ENCODE results near the gene GPR32. TPM values are rescaled to one million over a fixed set of nuclear protein-coding genes. Genes with fewer than 3 reads are reported as not detected.
A peak's percentile ranks its signal among the peaks of the same experiment; 100 is the strongest.
"Not testable (repeated sequence)": the region's sequence is repeated elsewhere in the genome, so short reads cannot be mapped to it uniquely, and the experiment has no call there.

Gene GPR32, protein sequence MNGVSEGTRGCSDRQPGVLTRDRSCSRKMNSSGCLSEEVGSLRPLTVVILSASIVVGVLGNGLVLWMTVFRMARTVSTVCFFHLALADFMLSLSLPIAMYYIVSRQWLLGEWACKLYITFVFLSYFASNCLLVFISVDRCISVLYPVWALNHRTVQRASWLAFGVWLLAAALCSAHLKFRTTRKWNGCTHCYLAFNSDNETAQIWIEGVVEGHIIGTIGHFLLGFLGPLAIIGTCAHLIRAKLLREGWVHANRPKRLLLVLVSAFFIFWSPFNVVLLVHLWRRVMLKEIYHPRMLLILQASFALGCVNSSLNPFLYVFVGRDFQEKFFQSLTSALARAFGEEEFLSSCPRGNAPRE
- not detected for total RNA-seq
- polyA plus RNA-seq, result not detected
- 0 reads per million in 6 experiments for total RNA-seq

DNA sequence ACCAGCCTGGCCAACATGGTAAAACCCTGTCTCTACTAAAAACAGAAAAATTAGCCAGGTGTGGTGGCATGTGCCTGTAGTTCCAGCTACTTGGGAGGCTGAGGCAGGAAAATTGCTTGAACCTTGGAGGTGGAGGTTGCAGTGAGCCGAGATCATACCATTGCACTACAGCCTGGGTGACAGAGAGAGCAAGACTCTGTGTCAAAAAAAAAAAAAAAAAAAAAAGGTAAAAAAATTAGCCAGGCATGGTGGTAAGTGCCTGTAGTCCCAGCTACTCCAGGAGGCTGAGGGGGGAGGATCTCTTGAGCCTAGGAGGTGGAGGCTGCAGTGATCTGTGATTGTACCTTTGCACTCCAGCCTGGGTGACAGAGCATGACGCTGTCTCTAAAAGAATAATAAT, at the start of gene GPR32:
TSS of gene GPR32 (plus strand) at position 301 of the 400 bp plus-strand sequence. CDS start 137 bp downstream, outside the sequence.
- H3K27ac Mint-ChIP-seq, H3K9me3 Mint-ChIP-seq, ATAC-seq, H3K4me1 Mint-ChIP-seq, DNase-seq, POLR2A ChIA-PET, H3K36me3 Mint-ChIP-seq, H3K4me3 Mint-ChIP-seq: not testable (repeated sequence)
- H3K27me3 Mint-ChIP-seq, result peaks cover 12 to 53% (median 18%) of the 10 kb centered on the region in 5 donors

DNA sequence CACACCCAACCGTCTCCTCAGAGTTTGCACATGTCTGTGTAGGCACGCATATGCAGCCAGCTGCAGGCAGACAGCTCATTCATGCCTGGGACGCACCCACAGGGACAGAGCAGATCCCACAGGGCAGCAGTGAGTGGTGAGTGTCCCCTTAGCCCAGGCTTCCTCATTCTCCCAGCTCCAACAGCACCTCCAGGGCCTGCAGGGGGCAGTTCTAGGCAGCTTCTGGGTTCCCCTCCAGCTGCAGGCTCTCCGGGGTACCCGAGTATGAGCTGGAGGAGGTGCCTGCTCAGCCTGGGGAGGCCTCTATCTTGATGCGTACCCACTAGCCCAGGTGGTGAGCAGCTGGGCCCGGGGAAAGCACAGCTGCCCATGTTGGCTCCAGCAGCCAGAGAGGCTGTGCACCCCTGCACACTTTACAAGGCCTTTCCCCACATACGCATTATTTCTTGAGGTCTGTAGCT, 49.3 kb upstream of the GPR32 start:
- POLR2A ChIA-PET, result no interaction called here
- peak overlapping the region; percentile 56 to 84 (median 72) for H3K4me3 Mint-ChIP-seq
- no peaks in the 10 kb centered on the region for H3K36me3 Mint-ChIP-seq
- H3K27ac Mint-ChIP-seq, result peak overlapping the region in 7 of 10 donors; percentile 6 to 79 (median 53)
- DNase-seq (peak in 1 of 10 donors; percentile 13), ATAC-seq (no peak)
- peaks cover 0 to 5% (median 0%) of the 10 kb centered on the region in 9 donors for H3K9me3 Mint-ChIP-seq
- H3K27me3 Mint-ChIP-seq, result peaks cover 4 to 25% (median 13%) of the 10 kb centered on the region in 5 donors
- H3K4me1 Mint-ChIP-seq, result peaks cover 25 to 61% (median 44%) of the 10 kb centered on the region in 4 donors

DNA sequence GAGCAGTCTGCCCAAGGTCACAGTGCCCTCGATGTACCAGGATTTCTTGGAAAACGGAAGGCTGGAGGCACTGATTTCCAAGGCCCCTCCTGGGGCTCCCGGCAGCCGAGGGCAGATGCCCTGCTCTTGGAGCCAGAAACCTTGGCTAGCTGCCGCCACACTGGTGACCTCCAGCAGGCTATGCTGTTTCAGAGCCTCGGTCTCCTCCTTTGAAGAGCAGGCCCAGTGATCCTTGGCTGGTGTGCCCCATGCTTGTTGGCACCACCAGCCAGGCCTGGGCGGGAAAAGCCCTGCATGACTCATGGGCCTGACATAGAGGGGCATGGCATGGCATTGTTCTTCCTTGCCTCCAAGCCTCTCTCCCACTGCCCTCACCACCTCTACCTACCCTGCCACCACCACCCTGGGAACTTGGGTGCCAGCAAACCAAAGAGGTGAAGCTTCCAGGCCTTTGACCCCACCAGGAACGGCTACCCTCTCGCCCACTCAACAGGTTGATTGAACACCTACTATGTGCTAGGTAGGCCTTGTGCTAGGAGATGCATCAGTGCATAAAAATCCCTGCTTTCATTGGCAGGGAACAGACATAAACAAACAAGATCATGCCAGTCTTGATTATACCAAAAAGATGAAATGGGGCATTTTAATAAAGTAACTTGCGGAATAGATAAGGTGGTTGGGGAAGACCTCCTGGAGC, 48.7 kb upstream of the GPR32 start:
- ATAC-seq (no peak), DNase-seq (no peak)
- H3K36me3 Mint-ChIP-seq, result peaks cover 0 to 4% (median 0%) of the 10 kb centered on the region in 3 donors
- H3K4me1 Mint-ChIP-seq, result peaks cover 27 to 63% (median 48%) of the 10 kb centered on the region in 4 donors
- POLR2A ChIA-PET, result no interaction called here
- H3K4me3 Mint-ChIP-seq, result peak overlapping the region in 5 of 10 donors; percentile 14 to 73 (median 59)
- H3K27me3 Mint-ChIP-seq, result peaks cover 4 to 25% (median 13%) of the 10 kb centered on the region in 5 donors
- peaks cover 0 to 5% (median 0%) of the 10 kb centered on the region in 9 donors for H3K9me3 Mint-ChIP-seq
- H3K27ac Mint-ChIP-seq, result peak overlapping the region in 5 of 10 donors; percentile 7 to 53 (median 20)

DNA sequence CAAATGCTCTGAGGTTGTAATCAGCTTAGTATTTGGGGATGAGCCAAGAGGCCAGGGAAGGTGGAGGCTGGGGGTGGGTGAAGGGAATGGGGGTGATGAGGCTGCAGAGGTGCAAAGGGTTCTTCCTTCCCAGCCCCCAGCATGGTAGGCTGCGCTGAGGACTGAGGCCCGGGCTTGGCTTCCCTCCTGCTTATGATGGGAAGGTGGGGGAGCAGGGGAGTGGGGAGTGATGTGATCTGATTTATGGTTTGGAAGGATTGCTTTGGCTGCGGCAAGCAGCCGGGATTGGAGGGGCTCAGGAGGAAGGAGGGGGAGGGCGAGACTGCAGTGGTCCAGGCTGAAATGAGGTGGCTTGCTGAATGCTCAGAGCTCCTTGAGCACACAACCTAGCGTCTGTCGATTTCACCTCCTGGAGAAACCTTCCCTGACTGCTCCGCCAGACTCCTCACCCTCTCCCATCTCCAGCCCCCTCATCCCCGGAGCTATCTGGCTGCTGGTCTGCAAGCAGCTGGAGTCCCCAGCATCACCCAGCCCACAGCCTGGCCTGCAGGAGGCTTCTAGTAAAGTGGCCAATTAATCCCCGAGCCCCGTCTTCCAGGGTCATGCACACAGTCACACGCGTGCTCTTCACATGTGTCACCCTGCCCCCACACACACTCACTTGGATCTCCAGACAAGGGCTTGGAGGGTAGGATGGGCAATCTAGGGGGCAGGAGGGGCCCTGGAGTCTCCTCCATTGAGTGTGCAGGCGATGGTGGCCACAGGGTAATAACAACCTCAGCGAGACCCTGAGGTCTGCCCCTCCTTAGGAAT, 47.9 kb upstream of the GPR32 start:
- H3K27ac Mint-ChIP-seq, result peak overlapping the region in 3 of 10 donors; percentile 20 to 91 (median 85)
- peaks cover 29 to 67% (median 53%) of the 10 kb centered on the region in 4 donors for H3K4me1 Mint-ChIP-seq
- peak overlapping the region in 7 of 10 donors; percentile 39 to 91 (median 67) for H3K4me3 Mint-ChIP-seq
- peaks cover 4 to 25% (median 12%) of the 10 kb centered on the region in 5 donors for H3K27me3 Mint-ChIP-seq
- ATAC-seq, result no peak
- no peak for DNase-seq
- peaks cover 0 to 5% (median 0%) of the 10 kb centered on the region in 9 donors for H3K9me3 Mint-ChIP-seq
- POLR2A ChIA-PET, result interaction anchor here (1.0 kb wide), 1 partner anchor 365 kb away, joined by 3 read pairs; no protein-coding TSS in a partner anchor
- H3K36me3 Mint-ChIP-seq, result peaks cover 0 to 6% (median 0%) of the 10 kb centered on the region in 3 donors

DNA sequence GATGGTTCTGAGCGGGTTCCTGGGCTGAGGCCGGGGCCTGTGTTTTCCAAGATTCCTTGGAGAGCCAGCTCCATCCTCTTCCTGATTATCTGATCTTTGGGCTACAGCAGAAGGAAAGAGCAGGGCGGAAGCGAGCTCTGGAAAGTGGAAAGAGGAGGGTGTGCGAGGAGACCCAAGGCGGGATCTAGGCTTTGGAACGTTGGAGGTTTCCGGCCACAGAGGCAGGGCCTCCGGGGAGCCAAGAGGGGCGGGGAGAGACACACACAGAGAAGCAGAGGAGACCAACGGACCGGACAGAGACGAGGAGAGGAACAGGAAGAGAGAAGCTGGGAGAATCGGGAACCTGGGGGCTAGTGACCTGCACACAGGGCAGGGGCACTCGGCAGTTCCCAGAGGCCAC, 47.2 kb upstream of the GPR32 start, which contains the start of gene CLEC11A:
TSS of gene CLEC11A (plus strand) at position 296 of the 400 bp plus-strand sequence. CDS start 162 bp downstream, outside the sequence.
- peaks cover 4 to 25% (median 10%) of the 10 kb centered on the region in 5 donors for H3K27me3 Mint-ChIP-seq
- H3K4me1 Mint-ChIP-seq, result peaks cover 32 to 68% (median 54%) of the 10 kb centered on the region in 4 donors
- H3K9me3 Mint-ChIP-seq, result peaks cover 0 to 5% (median 0%) of the 10 kb centered on the region in 9 donors
- H3K27ac Mint-ChIP-seq, result peak within 1 kb of the TSS in 6 of 10 donors; percentile 43 to 91 (median 70)
- ATAC-seq, result no peak
- peak within 1 kb of the TSS; percentile 73 to 94 (median 90) for H3K4me3 Mint-ChIP-seq
- no peak for DNase-seq
- H3K36me3 Mint-ChIP-seq, result peaks cover 0 to 6% (median 0%) of the 10 kb centered on the region in 3 donors
- POLR2A ChIA-PET, result interaction anchor here (0.6 to 1.0 kb wide), 2 partner anchors 45 to 365 kb away, joined by 3 to 5 read pairs; no protein-coding TSS in a partner anchor

DNA sequence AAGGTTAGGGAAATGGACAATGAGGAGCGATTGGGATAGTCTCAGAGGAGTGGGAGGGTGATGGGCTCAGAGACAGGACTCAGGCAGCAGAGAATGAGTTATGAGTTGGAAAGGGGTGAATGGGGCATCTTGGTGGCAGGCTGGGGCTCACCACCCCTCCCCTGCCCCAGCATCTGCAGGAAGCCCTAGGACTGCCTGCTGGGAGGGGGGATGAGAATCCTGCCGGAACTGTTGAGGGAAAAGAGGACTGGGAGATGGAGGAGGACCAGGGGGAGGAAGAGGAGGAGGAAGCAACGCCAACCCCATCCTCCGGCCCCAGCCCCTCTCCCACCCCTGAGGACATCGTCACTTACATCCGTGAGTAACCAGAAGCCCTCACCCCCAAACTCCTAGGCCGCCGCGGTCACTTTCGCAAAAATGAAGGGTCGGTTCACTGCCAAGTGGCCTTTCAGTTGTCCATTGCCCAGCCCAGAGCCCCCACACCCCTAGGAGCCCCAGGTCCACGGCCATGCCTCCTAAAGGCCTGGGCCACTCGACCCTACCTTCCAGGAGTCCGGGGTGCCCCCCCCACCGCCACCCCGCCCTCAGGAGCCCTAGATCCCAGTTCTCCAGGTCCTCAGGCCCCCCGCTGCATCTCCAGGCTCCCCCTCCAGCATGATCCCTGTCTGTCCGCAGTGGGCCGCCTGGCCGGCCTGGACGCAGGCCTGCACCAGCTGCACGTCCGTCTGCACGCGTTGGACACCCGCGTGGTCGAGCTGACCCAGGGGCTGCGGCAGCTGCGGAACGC, 46.3 kb upstream of the GPR32 start:
- no peak for DNase-seq
- POLR2A ChIA-PET, result interaction anchor here (0.8 to 5.5 kb wide), 10 partner anchors 10 to 957 kb away, joined by 3 to 43 read pairs (median 6); partner anchors contain the start of genes AP2A1 and NR1H2
- peaks cover 0 to 6% (median 0%) of the 10 kb centered on the region in 3 donors for H3K36me3 Mint-ChIP-seq
- peak overlapping the region in 4 of 10 donors; percentile 87 to 97 (median 96) for H3K27ac Mint-ChIP-seq
- no peak for ATAC-seq
- H3K9me3 Mint-ChIP-seq, result peaks cover 0 to 5% (median 0%) of the 10 kb centered on the region in 9 donors
- H3K4me1 Mint-ChIP-seq, result peaks cover 33 to 75% (median 60%) of the 10 kb centered on the region in 4 donors
- peaks cover 4 to 25% (median 10%) of the 10 kb centered on the region in 5 donors for H3K27me3 Mint-ChIP-seq
- H3K4me3 Mint-ChIP-seq, result peak overlapping the region; percentile 87 to 94 (median 90)

DNA sequence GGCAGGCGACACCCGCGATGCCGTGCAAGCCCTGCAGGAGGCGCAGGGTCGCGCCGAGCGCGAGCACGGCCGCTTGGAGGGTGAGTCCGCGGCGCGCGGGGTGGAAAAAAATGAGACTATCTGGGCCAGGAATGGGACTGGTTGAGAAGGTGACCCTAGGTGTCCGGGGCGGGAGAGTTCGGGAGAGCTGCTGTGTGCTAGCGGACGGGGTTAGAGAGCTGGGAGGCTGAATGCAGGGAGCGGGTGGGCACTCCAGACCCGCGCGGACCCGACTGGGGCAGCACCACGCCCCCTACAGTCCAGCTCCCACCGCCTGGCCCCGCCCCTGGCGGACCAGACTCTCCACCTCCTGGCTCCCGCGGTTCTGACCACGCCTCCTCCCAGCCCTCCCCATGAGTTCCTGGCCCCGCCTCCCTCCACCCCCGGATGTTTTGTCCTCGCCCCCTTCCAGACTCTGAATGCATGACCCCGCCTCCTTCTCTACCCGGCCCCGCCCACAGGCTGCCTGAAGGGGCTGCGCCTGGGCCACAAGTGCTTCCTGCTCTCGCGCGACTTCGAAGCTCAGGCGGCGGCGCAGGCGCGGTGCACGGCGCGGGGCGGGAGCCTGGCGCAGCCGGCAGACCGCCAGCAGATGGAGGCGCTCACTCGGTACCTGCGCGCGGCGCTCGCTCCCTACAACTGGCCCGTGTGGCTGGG, 45.6 kb upstream of the GPR32 start:
- peaks cover 33 to 74% (median 61%) of the 10 kb centered on the region in 4 donors for H3K4me1 Mint-ChIP-seq
- POLR2A ChIA-PET, result interaction anchor here (0.6 to 5.5 kb wide), 16 partner anchors 9 to 1465 kb away, joined by 3 to 43 read pairs (median 5); partner anchors contain the start of genes AP2A1, JOSD2, NR1H2 and PPP2R1A
- H3K27me3 Mint-ChIP-seq, result peaks cover 4 to 25% (median 10%) of the 10 kb centered on the region in 5 donors
- H3K36me3 Mint-ChIP-seq, result peaks cover 0 to 6% (median 0%) of the 10 kb centered on the region in 3 donors
- peak; percentile 75 to 80 for ATAC-seq
- DNase-seq, result peak; percentile 91 to 100 (median 99)
- H3K9me3 Mint-ChIP-seq, result peaks cover 0 to 5% (median 0%) of the 10 kb centered on the region in 9 donors
- peak overlapping the region; percentile 35 to 97 (median 93) for H3K27ac Mint-ChIP-seq
- H3K4me3 Mint-ChIP-seq, result peak overlapping the region; percentile 87 to 94 (median 90)

DNA sequence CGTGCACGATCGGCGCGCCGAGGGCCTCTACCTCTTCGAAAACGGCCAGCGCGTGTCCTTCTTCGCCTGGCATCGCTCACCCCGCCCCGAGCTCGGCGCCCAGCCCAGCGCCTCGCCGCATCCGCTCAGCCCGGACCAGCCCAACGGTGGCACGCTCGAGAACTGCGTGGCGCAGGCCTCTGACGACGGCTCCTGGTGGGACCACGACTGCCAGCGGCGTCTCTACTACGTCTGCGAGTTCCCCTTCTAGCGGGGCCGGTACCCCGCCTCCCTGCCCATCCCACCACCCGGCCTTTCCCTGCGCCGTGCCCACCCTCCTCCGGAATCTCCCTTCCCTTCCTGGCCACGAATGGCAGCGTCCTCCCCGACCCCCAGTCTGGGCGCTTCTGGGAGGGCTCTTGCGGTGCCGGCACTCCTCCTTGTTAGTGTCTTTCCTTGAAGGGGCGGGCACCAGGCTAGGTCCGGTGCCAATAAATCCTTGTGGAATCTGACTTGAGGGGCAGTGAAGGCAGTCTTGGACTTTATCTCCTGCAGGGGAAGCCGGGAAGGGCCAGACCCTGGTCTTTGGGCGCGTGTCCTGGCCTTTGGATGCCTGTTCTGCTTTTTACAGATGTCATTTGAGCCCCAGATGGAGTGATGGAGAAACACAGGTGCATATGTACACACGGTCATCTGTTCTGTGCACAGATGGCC, 44.9 kb upstream of the GPR32 start:
- POLR2A ChIA-PET, result interaction anchor here (0.6 to 5.5 kb wide), 14 partner anchors 9 to 1464 kb away, joined by 3 to 43 read pairs (median 6); partner anchors contain the start of genes JOSD2, NR1H2 and PPP2R1A
- Mint-ChIP-seq H3K4me3 (peak overlapping the region; percentile 87 to 94 (median 90)), H3K9me3 (peaks cover 0 to 5% (median 0%) of the 10 kb centered on the region in 9 donors), H3K36me3 (peaks cover 0 to 6% (median 0%) of the 10 kb centered on the region in 3 donors), H3K27ac (peak overlapping the region; percentile 35 to 97 (median 93)), H3K4me1 (peaks cover 29 to 67% (median 56%) of the 10 kb centered on the region in 4 donors), H3K27me3 (peaks cover 4 to 21% (median 6%) of the 10 kb centered on the region in 5 donors)
- ATAC-seq (peak; percentile 53 to 66), DNase-seq (no peak)

DNA sequence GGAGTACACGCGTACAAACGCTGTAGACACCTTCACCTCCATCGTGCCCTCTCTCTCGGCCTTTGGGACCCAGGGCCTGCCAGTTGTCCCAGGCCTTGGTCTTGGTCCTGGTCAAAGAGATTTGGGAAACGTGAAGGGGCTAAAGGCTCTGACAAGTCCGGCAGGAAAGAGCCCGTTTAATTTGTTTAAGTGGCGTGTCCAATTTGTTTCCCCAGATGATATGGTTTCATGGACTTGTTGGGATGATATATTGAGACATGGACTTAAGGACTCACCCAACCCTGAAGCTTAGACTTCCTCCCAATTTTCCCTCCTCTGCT, 44.4 kb upstream of the GPR32 start:
- Mint-ChIP-seq H3K4me1 (peaks cover 27 to 62% (median 51%) of the 10 kb centered on the region in 4 donors), H3K36me3 (peaks cover 0 to 6% (median 0%) of the 10 kb centered on the region in 3 donors), H3K4me3 (peak overlapping the region; percentile 87 to 94 (median 90)), H3K9me3 (peaks cover 0 to 5% (median 0%) of the 10 kb centered on the region in 9 donors), H3K27ac (peak overlapping the region; percentile 35 to 97 (median 93)), H3K27me3 (peaks cover 2 to 17% (median 4%) of the 10 kb centered on the region in 5 donors)
- ATAC-seq, result no peak
- POLR2A ChIA-PET, result interaction anchor here (2.8 to 5.5 kb wide), 2 partner anchors 12 to 78 kb away, joined by 18 to 43 read pairs; no protein-coding TSS in a partner anchor
- DNase-seq, result no peak

Measured in naive thymus-derived CD8-positive, alpha-beta T cell (primary cell).